Activated naive CD4-positive, alpha-beta T cell treated with Interleukin-2 at 50 U/mL for 16 hours (primary cell): ENCODE measurements around the gene HEATR1.
"Not testable (repeated sequence)": the region's sequence is repeated elsewhere in the genome, so short reads cannot be mapped to it uniquely, and the experiment has no call there.

Experiments used
- DNase-seq: peaks from one replicate; pipeline ENCODE4 v3.0.0-alpha.2; 2020

Gene HEATR1

GRCh38 chr1:236603991-236604904 lies at the start of gene HEATR1:
TSS of gene HEATR1 (minus strand) at chr1:236604516. CDS start at chr1:236604095, 421 bp downstream.
- peak; percentile 89 for DNase-seq

- DNase-seq, result no peak
These were observed 40.8 kb upstream of the HEATR1 start for GRCh38 chr1:236645016-236645680.

GRCh38 chr1:236642763-236643162 lies 38.4 kb upstream of the HEATR1 start:
- DNase-seq, result no peak

GRCh38 chr1:236639686-236640085 lies 35.4 kb upstream of the HEATR1 start:
- DNase-seq, result no peak

- DNase-seq, result no peak
These were observed 34.6 kb upstream of the HEATR1 start for GRCh38 chr1:236638945-236639344.

- DNase-seq, result no peak
These were observed 31.7 kb upstream of the HEATR1 start for GRCh38 chr1:236636017-236636416.

- no peak for DNase-seq
These were observed 23.6 kb upstream of the HEATR1 start for GRCh38 chr1:236627727-236628408.

GRCh38 chr1:236623371-236624166 lies 19.3 kb upstream of the HEATR1 start:
- DNase-seq, result no peak

- no peak for DNase-seq
These were observed 18.1 kb upstream of the HEATR1 start for GRCh38 chr1:236622407-236622806.

GRCh38 chr1:236619398-236619797 lies 15.1 kb upstream of the HEATR1 start:
- DNase-seq, result no peak

- no peak for DNase-seq
These were observed 14.2 kb upstream of the HEATR1 start for GRCh38 chr1:236618507-236618906.

GRCh38 chr1:236615399-236616148 lies 11.3 kb upstream of the HEATR1 start:
- DNase-seq, result no peak

- DNase-seq, result no peak
These were observed 8.0 kb upstream of the HEATR1 start for GRCh38 chr1:236612349-236612748.

- DNase-seq, result no peak
These were observed 4.8 kb upstream of the HEATR1 start for GRCh38 chr1:236608930-236609726.

- DNase-seq, result not testable (repeated sequence)
These were observed 3.3 kb upstream of the HEATR1 start for GRCh38 chr1:236607597-236607996.

- DNase-seq, result no peak
These were observed 840 bp upstream of the HEATR1 start for GRCh38 chr1:236604905-236605806.

- DNase-seq, result no peak
These were observed 2.1 kb downstream of the HEATR1 start for GRCh38 chr1:236602171-236602570.

GRCh38 chr1:236590553-236591150 lies 13.7 kb downstream of the HEATR1 start:
- DNase-seq, result no peak

GRCh38 chr1:236589531-236589930 lies 14.8 kb downstream of the HEATR1 start:
- no peak for DNase-seq

GRCh38 chr1:236581528-236581927 lies 22.8 kb downstream of the HEATR1 start:
- DNase-seq, result no peak
